Stimulated activated CD4-positive, alpha-beta T cell treated with anti-CD3 and anti-CD28 coated beads, Interleukin-4, amount 100 ng/mL, for 48 hours (primary cell): Measurements from ENCODE around the gene SOX8.

Source experiments
- DNase-seq, 2 donors: peaks; one replicate each; pipeline ENCODE4 v3.0.0-alpha.2; 2020; ENCODE audit warnings: low read depth in 2 of 2

The SOX8 gene

GRCh38 chr16:986925-987582 is 5.5 kb downstream of the SOX8 start:
- DNase-seq = no peak

DNA sequence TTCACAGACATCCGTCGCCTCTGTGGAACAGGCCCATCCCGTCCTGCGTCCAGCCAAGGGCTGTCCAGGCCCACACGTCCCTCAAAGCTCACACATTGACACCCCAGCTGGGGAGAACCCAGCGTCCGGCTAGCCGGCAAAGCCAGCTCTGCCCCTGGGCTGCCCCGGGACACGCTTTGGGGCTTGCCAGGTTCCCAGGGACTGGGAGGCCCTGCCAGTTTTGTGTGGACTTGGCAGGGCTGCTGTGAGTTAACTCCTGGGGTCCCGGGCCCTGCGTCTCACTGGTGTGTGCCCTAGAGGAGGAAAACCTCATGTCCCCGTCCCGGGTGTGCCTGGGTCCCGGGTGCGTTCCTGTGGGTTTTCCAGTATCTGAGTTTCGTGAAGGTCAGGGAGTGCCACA is 6.3 kb downstream of the SOX8 start:
- no peak for DNase-seq

- no peak for DNase-seq
These were observed 7.1 kb downstream of the SOX8 start for GRCh38 chr16:988471-989353.

DNA sequence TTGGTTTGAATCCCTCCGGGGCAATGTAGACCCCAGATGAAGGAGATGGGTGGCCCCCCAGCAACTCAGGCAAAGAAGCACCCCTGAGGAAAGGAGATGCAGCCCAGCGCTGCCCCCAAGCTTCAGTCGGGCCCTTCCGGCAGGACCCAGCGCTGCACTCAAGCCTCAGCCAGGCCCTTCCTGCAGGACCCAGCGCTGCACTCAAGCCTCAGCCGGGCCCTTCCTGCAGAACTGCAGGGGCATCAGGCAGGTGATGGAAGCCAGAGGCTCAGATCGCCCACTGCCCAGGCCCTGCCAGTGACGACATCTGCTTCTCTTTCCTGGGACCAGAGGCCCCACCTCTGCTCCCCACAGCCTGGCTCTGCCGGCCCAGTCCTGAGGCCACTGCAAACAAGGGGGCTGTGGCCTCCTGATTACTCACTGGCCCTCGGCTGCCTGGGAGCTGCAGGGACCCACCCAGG is 7.8 kb downstream of the SOX8 start:
- no peak for DNase-seq

DNA sequence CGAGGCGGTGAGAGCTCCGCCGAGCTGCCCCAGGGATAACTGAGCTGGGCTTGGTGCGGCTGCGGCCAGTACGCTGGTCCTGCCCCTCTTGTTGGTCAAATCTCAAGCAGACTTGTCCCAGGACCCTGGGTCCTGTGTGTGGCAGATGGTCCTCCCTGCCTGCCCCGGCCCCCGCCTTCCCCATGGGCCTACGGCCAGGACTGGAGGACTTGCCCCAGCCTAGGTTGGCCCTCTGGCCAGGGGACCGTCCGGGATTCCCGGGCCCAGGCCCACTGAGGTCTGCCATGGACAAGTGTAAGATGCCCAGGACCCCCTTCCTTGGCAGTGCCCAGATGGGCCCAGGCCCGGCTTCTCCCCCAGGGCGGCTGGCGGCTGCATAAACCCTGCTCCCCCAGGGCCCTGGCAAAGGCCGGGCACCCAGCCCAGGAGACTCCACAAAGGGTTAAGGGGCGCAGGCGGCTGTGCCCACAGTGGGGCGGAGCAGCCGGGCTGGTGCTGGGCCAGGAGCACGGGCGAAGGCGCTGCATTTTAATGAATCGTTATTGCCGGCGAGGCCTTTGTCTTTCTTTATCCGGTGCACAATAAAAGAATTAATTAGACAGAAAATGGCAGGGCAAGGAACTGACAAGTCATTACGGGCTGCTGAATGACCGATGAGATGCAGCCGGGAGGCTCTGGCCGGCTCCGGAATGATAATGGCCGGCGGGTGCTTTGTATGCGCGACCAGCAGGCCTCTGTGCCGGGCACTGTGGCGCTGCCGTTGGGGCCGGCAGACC is 9.1 kb downstream of the SOX8 start:
- DNase-seq = no peak

DNA sequence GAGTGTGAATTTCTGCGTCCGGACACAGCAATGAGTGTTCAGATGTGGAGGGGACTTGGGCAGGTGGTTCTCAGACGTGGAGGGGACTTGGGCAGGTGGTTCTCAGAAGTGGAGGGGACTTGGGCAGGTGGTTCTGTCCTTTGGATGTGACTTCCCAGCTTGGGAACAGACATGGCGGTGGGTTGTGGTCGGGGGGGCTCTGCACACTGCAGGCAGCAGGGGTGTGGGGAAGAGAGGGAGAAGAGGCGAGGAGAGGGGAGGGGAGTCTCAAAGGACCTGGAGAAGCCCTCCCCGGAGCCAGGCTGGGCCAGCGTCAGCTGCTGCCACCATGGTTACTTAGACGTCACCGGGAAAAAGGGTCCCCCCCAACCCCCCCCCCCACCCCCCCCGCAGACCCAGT is 9.8 kb downstream of the SOX8 start:
- DNase-seq = no peak

GRCh38 chr16:991773-992172 is 10.2 kb downstream of the SOX8 start:
- no peak for DNase-seq

DNA sequence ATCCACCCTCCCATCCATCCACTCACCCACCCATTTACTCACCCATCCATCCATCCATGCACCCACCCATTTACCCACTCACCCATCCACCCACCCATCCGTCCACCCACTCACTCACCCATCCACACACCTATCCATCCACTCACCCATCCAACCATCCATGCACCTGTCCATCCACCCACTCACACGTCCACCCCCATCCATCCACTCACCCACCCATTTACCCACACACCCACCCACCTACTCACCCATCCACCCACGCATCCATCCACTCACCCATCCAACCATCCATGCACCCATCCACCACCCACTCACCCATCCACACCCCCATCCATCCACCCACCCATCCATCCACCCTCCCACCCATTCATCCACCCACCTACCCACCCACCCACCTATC is 12.2 kb downstream of the SOX8 start:
- no peak for DNase-seq

DNA sequence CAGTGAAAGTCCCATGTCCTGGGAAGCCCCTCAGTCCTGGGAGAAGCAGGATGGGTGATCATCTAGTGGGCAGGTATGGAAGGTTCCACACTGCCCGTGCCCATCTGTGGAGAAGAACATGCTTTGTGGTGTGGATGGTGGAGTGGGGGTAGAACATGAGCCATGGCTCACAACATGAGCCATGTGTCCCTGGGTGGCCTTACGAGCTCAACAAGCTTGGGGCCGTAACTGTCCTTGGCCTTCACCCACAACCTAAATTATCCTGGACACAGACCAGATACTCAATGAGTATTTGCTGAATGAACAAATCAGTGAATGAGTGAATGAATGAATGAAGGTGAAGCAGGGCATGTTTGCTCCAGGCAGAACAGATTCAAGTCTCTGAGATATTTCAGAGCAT is 13.5 kb downstream of the SOX8 start:
- DNase-seq = no peak

GRCh38 chr16:995783-996182 is 14.2 kb downstream of the SOX8 start:
- no peak for DNase-seq

DNA sequence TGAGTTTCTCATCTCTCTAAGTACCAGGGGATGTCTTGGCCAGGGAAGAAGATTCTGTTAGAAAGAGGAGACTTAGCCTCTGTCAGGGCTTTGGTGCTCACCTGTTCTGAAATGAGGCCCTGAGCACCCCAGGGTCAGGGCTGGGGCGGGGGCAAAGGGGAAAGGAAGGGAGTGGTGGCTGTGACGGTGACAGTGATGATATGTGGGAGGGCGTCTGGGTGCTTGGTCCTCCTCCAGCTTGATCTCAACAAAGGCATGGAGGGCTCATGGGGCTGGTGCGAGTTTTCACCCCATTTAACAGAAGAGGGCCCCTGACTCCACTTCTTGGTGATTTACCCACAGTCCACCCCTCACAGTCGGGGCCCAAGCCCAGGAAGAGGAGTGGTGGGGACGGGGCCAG is 15.1 kb downstream of the SOX8 start:
- no peak for DNase-seq

DNA sequence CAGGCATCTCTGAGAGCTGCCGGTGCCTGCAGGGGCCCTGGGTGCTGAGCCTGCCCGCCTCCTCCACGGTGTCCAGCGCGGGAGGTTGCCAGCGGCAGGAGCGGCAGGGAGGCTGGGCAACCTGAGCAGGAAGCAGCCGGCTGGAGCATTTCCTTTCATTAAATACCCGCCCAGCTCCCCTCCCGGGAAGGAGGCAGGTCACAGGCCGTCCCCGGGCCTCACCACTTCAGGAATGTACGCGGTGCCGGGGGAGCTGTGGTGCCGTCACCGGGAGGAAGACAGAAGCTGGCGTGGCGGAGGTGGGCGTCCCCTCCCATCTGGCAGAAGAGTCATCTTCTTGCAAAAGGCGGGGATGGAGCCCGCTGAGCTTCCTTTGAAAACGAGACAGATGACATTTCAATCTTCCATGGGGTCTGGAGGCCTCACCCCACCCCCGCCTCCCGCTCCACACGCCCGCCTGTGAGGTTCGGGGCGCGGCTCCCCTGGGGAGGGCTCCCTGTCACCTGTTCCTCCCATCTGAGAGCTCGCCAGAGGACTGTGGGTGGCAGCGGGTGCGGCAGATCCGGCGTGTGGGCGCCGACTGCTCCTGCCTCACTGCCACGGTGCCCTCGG is 16.0 kb downstream of the SOX8 start:
- peak; percentile 37 for DNase-seq

GRCh38 chr16:998211-998610 is 16.6 kb downstream of the SOX8 start:
- no peak for DNase-seq

- no peak for DNase-seq
These were observed 17.0 kb downstream of the SOX8 start for GRCh38 chr16:998615-999014.

GRCh38 chr16:999677-1000076 is 18.1 kb downstream of the SOX8 start:
- no peak for DNase-seq

DNA sequence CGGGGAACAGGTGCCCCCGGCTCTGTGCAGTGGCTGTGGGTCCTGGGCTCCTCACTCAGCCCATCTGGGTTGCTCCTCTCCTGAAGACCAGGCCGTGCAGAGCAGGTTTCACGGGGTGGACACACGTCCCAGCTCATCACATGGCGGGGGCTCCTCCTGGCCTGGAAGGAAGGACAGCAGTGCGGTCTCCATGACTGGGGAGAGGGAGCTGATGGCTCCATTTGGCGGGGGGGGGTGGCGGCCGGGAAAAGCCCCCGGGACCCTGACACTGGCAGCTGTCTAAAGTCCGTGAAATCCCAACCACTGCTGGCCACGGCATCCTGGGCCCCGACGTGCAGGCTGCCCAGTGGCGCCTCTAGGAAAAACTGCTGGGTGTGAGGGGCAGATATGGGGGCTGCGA is 19.0 kb downstream of the SOX8 start:
- DNase-seq = no peak

GRCh38 chr16:1001096-1001495 is 19.5 kb downstream of the SOX8 start:
- DNase-seq = no peak

- DNase-seq = peak; percentile 72 to 85
These were observed 21.0 kb downstream of the SOX8 start for GRCh38 chr16:1002399-1003166.

DNA sequence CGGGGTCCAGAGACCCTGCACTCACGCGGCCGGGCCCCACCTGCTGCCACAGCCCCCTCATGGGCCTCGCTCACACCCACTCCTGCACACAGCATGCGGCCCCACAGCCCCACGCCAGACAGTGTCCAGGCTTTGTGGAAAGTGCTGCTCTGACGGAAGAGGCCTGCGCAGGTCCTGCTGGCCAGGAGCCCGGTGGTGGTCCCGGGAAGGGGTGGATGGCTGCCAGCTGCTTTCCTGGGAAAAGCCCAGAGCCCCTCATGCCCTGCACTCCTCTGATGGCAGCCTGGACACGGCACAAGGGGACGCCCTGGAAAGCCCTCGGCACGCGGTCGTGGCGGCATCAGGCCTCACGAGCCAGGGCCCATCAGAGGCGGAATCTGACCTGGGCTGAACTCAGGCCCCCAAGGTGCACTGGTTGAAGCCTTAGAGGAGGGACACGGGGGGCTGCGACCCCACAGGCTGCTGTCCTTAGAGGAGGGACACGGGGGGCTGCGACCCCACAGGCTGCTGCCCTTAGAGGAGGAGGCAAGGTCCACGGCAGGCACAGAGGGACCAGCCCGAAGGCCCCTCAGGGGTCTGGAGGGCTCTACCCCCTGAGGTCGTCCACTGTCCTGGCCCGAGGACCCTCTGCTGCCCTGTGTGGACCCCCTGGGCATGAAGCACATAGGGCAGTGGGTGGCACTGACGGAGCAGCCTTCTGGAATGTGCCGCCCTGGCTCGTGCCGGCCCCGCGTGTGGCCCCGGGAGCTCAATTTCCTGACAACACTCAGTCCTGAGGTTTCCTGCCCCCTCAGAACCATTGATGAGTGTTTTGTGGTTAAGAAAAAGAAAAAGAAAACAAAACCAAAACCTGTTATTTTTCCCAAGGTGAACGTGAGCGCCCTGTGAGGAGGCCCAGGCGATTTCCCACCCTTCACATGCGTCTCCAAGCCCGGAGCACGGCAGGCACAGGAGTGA is 22.1 kb downstream of the SOX8 start:
- peak; percentile 49 to 50 for DNase-seq

GRCh38 chr16:1005286-1005685 is 23.7 kb downstream of the SOX8 start:
- no peak for DNase-seq
